NCI-H1930 (cell line): ENCODE measurements around the gene EMD.
A peak's percentile ranks its signal among the peaks of the same experiment; 100 is the strongest.
"Not testable (repeated sequence)": the region's sequence is repeated elsewhere in the genome, so short reads cannot be mapped to it uniquely, and the experiment has no call there.

Experiments
- DNase-seq, 2 experiments: peaks; one replicate each; lab custom pipeline; 2025; lab: John Stamatoyannopoulos, UW

The EMD gene

DNA sequence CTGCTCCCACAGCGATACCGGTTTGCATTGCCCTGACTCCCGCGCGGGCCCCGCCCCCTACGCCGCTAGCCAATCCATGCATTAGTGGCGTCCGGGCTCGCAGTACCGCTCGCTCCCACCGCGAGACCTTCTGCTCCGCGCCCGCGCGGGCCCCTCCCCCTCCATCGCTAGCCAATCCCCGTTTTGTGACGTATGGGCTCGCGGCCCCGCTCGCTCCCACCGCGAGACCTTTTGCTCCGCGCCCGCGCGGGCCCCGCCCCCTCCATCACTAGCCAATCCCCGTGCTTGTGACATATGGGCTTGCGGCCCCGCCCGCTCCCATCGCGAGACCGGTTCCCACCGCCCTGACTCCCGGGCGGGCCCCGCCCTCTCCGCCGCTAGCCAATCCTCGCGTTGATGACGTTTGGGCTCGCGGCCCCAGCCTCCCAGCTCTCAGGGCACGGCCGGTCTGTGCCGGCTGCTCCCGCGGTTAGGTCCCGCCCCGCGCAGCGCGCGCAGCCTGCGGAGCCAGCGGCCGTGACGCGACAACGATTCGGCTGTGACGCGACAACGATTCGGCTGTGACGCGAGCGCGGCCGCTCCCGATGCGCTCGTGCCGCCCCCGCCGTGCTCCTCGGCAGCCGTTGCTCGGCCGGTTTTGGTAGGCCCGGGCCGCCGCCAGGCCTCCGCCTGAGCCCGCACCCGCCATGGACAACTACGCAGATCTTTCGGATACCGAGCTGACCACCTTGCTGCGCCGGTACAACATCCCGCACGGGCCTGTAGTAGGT is at the start of gene EMD:
EMD (plus strand) TSS at position 497 of the 770 bp plus-strand sequence; CDS start at position 687, 190 bp downstream.
- DNase-seq, result peak; percentile 99 to 100

DNA sequence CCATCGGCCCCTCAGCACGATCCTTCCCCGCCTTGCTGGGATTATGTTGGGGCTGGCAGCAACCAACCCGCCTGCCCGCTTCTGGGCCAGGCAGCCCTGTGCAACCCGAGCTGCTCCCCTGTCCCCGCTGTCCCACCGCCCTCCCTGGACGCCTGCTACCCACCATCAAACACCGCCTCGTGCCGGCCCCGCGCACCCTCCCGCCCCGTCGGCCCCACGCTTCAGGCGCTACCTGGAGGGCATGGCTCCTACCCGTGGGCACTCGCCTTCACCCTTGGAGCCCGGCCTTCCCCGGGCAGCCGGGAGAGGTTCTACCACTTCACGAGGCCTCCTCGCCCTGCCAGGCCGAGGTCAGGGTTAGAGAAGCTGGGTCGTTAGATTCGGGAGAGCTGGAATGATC is 46.5 kb upstream of the EMD start:
- no peak for DNase-seq

DNA sequence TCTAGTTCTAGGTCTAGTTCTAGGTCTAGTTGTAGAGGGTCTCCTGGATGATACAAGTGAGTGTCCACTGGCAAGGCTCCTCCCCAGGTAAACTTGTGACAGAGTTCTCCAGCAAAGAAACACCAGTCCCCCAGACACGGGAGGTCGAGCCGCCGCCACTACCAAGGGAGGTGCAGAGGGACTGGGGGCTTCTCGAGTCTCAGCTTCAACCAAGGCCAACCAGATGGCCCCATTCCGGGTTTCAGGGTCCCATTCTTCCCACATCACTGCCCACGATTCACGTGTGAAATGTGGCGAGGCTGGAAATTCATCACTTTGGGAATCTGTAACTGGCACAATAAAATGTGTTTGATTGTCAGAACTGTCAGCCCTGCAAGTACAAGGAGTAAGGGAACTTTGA is 46.0 kb upstream of the EMD start:
- DNase-seq, result no peak

DNA sequence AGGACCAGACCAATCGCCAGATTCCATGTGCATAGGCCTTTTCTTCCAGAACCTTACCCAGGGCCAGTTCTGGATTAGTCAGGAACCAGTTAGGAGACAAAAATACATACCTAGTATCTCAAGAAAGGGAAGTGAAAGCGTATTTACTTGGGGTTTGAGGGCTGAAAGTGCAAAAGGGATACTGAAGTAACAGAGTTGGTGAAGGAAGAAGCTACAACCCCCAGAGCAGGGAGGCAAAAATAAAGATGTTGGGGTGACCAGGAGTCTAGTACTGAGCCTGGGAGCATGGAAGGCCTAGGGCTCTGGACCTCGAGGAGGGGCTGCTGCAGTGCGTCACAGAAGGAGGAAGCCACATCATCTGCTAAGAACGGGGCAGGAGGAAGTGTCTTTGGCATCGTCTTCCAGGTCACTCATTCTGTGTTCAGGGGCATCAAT is 45.2 kb upstream of the EMD start:
- DNase-seq, result no peak

DNA sequence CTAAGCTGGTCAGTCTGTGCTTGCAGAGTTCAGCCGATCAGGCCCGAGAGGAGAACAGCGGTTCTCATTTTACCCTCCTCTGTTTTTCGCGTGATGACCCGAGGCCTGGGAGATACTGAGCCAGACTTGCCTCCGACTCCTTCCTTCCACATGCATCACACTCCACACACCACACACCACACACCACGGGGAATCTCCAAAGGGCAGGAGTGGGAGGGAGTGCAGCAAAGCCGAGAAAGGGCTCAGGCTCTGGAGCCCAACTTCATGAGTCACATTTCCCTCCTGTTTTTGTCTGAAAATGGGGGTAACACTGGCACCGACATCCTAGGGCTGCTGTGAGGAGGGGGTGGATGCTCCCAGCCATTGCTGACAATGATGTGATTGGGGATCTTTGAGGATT is 44.6 kb upstream of the EMD start:
- DNase-seq, result no peak

DNA sequence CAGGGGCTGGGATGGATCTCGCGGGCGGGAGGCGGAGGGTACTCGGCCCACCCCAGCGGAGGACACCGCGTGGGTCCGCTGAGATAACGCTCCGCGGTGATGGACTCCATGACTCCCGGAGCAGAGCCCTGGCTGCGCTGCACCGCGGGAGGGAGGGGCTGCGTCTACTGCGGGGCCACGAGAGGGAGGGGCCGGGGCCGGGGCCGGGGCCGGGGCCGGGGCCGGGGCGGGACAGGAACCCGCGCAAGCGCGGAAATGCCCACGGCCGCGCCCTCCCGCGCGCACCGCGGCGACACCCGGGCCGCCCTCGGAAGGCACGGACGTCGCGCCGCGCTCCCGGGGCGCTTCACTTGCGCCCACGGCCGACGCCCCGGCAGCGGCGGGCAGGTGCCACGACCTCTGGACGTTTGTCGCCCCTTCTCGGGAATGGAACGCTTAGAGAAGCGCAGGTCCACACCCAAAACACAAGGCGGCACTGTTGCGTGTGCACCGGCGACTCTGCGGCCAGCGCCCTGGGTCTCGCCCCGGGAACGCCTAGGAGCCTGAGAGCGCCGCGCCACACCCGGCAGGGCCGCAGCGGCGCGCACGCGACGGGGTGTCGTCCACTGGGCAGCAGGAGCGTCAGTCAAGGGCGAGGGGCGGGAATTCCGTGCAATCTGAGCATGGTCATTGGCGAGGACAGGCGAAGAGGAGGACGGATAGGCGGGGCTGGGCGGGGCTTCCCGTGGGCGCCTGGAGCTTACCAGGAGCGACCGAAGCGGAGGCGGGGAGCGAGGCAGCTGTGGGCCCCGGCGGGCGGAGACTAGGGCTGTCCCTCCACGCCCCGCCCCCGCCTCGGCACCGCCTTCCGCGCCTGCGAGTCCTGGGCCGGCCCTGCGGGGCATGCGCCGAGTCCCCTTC is 37.4 kb upstream of the EMD start:
- DNase-seq, result not testable (repeated sequence)

DNA sequence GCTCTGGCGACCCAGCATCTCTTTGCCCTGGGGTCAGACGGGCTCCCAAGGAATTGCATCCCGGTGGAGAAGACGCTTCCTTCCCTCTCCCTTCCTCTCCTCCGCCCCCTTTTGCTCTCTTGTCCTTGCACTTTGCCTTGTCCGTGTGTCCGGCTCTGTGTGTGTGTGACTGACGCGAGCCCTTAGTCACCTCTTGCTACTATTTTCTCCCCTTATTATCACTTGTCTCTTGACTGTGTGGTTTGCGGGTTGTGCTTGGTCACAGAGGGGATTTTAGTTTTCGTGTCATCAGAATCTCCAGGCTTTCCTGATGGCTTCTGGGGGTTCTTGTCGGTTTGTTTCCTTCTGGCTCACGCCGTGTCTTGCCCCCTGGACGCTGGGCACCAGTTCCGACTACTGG is 36.0 kb upstream of the EMD start:
- DNase-seq, result not testable (repeated sequence)

DNA sequence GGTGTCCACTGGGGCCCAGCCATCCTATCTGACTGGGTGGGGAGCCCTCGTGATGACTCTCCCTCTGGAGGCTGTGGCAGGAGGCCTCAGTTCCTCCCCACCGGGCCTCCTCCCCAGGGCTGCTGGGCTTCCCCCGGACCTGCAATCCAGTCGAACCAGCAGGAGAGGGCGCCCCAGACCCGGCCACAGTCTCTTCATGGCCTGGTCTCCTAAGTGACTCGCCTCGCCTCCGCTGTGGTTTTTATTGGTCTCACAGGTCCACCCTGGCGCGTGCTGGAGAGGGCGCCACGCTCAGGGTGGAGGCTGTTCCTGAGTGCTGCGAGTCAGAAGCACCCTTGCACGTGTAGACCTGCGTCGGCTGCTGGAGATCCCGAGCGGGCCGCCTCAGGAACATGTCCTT is 35.5 kb upstream of the EMD start:
- DNase-seq, result not testable (repeated sequence)

DNA sequence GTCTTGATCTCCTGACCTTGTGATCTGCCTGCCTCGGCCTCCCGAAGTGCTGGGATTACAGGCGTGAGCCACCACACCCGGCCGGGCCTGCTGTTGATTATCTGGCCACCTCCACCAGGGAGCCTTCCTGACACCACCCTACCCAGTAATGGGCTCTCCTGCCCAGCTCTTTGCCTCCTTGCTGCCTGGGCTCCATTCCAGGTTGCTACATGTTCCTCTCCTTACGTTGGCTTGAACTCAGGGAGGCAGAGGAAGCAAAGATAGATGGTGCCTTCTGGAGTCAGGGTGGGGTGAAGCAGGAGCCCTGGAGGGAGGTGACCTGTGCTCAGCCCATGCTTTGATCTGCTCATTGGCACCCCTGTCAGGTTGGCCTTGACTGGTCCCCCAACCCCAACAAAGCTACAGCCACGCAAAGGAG is 31.0 kb upstream of the EMD start:
- no peak for DNase-seq

DNA sequence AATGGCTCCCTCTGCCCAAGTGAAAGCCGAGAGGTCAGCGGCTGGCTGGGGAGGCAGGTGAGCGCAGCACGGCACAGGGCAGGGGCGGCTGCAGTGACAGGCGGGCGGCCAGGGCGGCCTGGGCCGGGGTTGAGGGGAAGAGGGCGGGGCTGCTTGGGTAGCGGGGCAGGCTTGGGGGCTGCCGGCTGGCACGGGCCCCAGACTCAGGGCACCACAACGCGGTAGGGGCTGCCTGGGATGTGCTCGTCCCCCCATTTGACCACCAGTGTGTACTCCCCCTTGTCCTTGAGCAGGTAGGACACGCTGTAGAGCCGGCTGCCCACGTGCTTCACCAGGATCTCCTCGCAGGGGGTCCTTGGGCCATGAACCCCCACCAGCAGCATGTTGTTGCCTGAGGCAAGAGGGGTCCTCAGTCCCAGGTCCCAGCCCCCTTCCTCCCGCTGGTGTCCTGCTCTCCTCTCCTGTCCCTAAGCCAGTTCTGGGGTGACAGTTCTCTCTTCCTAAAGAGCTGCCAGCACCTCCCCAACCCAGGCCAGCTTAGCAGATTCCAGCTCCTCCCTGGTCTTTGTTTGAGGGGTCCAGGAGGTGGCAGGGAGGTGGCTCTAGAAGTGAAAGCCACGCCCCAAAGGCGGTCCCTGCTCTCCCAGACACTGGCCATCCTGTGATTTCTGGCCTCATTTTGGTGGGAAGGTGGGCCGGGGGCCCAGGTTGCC is 30.3 kb upstream of the EMD start:
- no peak for DNase-seq

DNA sequence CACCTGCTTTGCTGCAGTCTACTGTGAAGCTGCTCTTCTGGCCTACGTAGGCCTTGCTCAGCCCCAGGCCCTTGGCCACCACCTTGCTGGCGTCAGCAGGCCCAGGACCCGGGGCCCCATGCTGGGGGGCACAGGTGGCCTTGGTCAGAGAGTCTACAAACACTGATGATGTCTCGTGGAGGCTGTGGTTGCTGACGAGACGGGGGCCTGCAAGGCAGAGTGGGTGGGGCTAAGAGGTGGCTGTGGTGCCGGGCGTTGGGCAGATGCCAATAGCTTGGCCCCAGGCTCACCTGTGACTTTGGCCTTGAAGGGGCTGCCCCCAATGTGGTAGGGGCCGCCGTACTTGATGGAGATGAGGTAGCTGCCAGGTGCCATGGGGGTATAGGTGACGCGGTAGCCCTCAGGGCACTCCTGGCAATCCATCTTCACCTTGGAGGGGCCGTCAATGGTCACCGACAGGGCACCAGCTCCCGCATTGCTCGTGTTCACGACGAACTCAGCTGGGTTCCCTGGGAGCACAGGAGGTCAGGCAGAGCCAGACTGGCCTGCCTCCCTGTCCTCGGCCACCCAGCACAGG is 29.6 kb upstream of the EMD start:
- no peak for DNase-seq

DNA sequence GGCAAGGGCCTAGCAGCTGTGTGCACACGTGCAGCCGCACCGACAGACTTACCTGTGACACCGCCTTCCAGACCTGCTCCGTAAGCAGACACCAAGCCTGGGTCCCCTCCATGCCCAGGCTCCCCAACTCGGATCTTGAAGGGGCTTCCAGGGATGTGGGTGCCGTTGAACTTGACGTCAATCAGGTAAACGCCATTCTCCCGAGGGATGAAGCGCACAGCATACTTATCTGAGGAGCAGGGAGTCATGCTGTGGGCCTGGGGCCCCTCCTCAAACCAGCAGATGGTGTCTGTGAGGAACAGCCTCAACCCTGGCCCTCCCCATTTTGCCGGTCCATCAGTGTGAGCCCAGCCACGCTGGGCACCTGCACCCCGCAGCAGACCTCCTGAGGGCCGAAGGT is 29.1 kb upstream of the EMD start:
- DNase-seq, result no peak

DNA sequence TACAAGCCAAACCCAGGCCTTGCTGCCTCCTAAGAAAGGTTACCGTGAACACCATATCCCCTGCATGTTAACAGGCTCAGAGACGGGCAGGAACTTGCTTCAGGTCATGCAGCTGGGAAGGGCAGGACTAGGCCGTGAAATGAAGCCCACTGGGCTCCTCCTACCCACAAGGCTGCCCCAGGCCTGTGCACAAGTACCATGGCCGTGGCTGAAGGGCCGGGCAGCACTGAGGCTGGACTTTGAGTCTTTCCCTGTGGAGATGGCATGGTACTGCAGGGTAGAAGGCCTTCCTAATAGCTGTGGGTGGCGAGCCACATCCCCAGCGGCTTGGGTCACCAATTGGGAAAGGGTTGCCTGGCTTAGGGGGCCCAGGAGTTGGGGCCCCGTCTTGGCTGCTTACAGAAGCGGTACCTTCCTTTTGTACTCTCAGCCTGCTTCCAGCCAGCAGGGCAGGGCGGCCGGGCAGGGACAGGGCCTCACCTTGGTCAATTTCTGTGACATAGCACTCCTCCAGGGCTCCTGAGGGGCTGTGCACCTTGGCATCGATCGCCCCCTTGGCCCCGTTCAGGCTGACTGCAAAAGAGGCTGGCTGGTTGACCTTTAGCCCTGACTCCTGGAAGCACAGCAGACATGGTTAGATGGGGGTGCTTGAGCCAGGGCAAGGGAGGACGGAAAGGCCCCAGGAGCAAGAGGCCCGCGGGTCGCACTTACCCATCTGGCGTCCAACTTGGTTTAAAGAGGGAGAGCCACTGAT is 28.5 kb upstream of the EMD start:
- no peak for DNase-seq

DNA sequence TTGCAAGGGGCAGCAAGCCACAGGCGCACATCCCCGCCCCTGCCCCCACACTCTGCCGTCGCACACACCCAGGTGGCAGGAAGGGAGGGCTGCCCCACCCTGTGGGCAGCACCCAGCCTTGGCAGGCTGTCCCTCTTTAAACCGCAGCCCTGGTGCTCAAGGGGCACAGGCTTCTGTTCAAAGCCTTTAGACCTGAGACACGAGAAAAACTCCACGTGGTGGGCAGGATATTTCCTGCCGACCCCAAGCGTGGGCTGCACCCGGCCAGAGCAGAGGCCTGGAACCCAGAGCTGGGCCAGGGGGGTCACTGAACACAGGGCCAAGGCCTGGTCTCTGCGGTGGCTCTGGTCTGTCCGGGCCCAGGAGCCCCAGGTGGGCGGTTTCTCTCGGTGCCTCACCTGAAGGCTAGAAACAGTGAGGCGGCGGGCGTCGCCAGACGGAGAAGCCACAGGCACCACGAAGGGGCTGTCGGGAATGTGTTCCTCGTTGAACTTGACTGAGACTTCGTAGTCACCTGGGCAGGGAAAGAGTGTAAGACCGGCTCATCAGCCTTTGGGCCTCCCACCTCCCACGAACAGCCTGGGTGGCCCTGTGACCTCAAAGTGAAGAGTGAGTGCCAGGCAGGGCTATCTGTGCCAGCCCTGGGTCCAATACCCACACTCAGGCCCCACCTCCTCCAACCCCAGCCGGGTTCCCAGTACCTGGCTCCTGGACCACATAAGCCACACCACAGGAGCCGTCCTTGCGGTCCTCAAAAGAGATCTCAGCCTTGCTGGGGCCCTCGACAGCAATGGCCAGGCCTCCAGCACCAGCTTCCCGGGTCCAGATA is 27.7 kb upstream of the EMD start:
- DNase-seq, result no peak

DNA sequence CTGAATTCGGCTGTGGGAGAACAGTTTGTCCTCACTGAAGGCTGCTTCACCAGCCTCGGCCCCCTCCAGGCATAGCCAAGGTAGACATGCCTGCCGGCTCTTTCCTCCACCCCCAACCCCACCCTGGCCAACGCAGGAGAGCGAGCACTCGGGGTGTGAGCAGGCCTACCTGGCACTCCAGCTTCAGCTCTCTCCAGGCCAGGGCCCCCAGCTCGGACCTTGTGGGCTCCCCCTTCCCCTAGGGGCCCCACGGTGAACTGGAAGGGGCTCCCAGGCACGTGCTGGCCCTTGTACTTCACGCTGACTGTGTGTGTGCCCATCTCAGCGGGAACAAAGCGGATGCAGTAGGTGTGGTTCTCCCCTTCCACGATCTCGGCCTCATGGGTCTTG is 27.1 kb upstream of the EMD start:
- DNase-seq, result no peak

DNA sequence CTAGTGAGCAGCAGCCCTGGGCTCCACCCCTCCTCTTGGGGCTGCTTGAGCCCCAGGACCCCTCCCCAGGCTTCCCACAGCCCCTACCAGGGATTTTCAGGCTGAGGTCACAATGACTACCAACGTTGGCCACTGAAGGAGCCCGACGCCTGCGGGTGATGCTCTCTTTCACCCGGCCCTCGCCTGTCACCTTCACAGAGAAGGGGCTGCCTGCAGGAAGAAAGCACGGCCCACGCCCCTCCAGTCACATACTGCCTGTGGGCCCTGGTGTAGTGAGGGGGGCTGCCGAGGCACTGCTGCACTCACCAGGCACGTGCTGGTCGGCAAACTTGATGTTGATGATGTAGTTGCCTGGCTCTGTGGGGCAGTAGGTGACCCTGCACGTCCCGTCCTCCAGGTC is 26.6 kb upstream of the EMD start:
- DNase-seq, result no peak

DNA sequence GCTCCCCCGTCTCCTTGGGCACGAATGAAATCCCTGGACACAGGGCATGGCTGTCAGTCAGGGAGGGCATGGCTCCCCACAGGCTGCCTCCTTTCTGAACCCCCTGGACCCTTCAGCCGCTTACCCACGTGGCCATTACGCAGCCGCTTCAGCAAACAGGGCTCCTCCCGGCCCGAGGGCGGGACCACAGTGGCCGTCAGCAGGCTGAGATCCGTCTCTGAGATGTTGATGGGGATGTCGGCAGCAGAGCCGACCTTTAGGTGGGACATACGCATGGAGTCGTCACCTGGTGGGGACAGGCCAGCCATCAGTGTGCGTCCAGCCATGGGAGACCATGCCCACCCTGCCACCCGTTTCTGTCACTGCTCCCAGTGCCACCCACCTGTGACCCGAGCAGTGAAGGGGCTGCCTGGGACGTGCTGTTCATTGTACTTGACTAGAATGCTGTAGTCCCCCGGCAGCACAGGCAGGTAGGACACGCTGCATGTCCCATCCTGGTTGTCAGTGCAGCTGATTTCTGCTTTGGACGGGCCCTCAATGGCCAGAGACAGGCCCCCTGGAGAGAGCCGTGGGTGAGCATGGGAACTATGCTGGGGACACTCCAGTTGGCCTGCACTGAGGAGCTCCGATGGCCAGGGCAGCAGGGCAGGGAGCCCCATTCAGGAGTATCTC is 25.8 kb upstream of the EMD start:
- no peak for DNase-seq

DNA sequence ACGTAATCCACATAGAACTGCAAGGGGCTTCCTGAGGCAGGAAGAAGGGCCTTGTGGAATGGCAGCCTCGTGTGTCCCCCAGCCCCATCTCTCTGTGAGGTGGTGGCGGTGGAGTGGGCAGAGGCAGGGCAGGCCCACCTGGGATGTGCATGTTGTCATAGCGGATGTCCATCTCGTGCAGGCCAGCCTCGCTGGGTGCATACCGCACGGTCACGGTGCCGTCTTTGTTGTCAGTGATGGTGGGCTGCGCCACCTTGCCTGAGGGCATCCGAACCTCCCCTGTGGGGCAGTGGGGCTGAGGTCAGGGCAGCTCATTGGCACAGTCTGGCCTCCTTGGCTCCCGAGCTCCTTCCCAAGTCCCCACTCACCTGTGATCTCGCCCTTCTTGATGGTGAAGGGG is 25.1 kb upstream of the EMD start:
- DNase-seq, result no peak

DNA sequence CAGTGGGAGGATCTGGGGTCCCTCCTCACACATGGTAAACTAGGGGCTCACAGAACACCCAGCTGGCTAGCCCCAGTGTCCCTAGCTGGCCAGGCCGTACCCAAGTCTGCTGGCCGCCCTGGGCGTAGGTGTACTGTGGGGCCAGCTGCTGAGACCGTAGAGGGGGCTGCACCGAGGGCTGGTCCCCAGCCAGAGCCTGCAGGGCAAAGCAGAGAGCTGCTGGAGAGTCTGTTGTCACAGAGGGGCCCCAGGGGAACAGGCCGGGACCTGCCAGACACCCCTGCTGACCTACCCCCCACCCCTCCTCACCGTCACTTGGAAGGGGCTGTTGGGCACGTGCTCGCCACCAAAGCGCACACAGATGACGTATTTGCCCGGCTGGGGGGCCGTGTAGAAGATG is 24.6 kb upstream of the EMD start:
- DNase-seq, result no peak
